H54 (cell line): Measurements from ENCODE around the gene PGM2.

Experiments used
- DNase-seq: peaks from one replicate; pipeline ENCODE4 v3.0.0; 2011; ENCODE audit warnings: low spot score, mixed read lengths; ENCODE audit not compliant: insufficient read length
- FAIRE-seq: peaks from 3 replicates; lab custom pipeline; 2011; peaks lifted over from hg19 to GRCh38; lab: Jason Lieb, UNC
- POLR2A ChIP-seq: IDR thresholded peaks from 2 replicates; pipeline ENCODE4 v1.6.1; 2011; ENCODE audit warnings: low read depth, mild to moderate bottlenecking, low read length

The PGM2 gene

DNA sequence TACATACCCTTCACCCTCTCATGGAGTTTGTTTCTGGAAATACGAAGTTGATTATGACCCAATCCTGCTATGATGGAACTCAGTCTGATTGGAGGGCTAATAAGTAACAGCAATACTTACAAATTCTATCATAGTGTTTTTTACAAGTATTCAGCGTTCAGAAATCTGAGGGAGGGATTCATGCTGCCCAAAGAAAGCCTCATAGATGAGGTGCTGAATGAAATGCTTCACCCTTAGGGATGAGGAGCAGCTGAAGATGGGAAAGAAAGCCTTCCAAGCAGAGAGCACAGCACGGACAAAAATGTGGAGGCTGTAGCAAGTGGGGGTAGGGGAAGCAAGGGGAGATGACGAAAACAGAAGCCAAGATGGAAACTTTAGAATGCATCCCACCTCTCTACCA lies 36.5 kb downstream of the PGM2 start:
- no peak for TF ChIP-seq POLR2A
- FAIRE-seq (no peak), DNase-seq (no peak)

DNA sequence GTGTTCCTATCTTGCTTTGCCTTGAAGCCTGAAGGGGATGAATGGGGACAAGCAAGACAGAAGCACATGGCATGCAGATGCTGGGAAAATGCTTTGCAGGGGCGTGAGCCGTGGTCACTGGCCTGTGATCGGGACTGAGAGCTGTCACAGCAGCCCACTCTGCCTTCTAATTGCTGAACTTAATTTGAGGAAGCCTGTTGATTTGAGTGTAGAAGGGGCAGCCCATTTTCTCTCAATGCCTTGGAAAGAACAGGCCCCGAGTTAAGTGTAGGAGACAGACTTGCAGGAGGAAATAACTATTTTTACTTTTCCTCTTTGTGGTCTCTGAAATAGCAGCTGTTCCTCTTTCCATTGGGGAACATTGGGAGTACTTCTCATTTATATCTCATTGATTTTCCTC lies 38.3 kb downstream of the PGM2 start:
- DNase-seq: no peak
- TF ChIP-seq POLR2A: no peak
- no peak for FAIRE-seq

DNA sequence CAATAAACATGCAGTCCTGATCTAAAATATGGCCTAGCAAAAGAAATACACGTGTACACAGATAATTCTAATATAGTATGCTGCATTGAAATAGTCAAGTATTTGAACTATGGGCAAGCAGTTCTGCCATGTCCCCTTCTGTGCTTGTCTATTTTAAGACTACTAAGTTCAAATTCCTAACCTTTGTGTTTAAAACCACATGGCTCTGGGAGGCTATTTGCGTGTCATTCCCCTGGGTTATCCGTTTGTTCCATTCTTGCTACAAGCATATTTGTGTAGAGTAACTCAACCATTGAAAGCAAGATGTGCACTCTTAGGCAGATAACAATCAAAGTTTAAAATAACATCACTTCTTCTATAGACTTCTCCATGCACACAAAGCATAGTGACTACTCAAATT lies 39.0 kb downstream of the PGM2 start:
- DNase-seq: no peak
- no peak for TF ChIP-seq POLR2A
- no peak for FAIRE-seq

DNA sequence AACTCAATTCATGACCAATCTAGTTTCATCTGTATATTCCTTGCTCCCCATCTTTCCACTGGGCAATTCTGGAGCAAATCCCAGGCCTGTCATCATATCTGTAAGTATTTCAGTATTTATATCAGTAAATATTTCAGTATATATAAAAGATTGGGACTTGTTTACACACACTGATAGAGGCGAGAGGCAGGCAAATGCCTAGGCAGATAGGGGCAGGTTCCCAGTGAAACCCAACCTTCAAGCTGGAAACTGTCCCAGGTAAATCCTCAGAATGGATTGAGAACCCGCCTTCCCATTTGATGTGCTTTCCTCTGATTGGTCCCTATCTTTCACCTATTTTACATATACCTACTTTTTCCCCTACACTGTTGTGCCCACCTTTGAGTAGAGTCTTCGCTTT lies 40.6 kb downstream of the PGM2 start:
- FAIRE-seq (no peak), DNase-seq (no peak)
- no peak for TF ChIP-seq POLR2A

DNA sequence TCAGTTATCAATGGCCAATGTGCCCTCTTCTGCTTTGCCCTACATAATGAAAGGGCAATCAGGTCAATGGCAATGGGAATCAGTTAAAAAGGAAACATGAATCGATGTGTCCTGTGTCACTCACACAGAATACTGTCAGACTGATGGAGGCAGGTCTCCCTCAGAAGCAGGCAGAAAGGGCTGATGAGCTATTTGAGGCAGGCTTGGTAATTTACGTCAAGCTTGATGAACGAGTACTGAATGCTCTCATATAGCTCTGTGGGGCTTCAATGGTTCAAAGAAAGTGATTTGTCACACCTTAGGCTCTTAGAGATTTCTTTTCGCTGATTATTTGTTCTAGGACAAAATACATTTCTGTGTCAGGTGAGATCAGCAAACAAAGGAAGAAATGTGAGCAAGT lies 41.8 kb downstream of the PGM2 start:
- FAIRE-seq: no peak

DNA sequence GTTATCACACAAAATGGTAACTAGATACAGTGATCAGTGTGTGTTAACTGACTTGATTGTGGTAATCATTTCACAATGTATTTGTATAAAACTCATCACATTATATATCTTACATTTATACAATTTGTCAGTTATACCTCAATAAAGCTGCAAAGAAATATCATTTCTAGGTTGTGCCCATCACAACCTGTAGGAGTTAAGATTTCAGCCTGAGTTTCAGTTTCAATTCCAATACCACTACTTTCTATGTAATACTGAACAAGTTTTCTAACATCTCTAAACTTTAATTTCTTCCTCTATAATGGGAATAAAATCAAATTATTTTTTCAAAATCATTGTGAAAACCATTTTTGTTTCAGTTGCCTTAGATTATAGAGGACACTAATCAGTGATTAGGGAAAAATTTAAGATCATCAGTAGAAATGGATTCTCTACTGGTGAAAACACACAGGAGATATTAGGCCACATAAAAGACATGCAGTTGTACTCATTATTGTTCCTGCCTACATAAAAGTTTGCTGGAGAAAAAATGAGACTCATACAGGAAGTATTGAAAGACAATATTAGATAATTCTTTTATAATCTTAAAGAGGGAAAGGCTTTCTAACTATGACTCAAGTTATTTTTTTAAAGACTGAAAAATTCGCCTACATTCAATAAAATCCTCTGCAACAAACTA lies 46.0 kb downstream of the PGM2 start:
- no peak for TF ChIP-seq POLR2A
- no peak for FAIRE-seq
- DNase-seq: no peak

More for the DNA sequence above, 41.8 kb downstream of the PGM2 start:
- no peak for DNase-seq
- no peak for TF ChIP-seq POLR2A

DNA sequence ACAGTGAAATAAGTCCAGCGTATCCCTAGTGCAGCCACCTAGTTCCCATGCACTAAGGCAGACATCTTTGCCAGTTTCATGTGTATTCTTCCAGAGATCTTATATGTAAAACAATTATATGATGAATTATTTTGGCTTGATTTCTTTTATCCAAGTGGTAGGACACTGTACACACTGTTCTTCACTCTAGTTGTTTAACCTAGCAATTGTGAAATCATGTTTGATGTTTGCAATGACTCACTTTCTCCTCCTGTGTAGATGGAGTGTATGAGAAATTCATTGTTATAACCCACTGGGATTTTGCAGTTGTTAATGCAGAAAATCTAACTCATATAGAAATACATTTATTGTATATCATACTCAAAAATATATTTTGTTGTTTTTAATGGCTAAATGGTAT lies 46.9 kb downstream of the PGM2 start:
- FAIRE-seq (no peak), DNase-seq (no peak)
- TF ChIP-seq POLR2A: no peak

GRCh38 chr4:37876156-37876555 lies 49.7 kb downstream of the PGM2 start:
- FAIRE-seq (peak; percentile 33), DNase-seq (no peak)
- TF ChIP-seq POLR2A: no peak

DNA sequence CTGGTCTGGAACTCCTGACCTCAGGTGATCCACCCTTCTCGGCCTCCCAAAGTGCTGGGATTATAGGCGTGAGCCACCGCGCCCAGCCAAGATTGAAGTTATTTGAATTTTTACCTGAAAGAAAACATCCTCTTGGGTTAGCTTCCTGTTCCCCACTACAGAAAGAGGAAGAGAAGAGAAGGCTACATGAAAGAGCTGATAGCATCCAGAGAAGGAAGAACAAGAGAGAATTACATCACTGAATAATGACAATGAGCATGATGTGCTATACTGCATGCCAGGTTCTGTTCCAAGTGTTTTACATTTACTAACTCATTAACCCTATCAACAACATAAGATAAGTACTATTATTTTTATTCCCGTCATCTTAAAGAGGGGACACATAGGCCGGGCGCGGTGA lies 52.9 kb downstream of the PGM2 start:
- DNase-seq (no peak), FAIRE-seq (no peak)
- TF ChIP-seq POLR2A: no peak

DNA sequence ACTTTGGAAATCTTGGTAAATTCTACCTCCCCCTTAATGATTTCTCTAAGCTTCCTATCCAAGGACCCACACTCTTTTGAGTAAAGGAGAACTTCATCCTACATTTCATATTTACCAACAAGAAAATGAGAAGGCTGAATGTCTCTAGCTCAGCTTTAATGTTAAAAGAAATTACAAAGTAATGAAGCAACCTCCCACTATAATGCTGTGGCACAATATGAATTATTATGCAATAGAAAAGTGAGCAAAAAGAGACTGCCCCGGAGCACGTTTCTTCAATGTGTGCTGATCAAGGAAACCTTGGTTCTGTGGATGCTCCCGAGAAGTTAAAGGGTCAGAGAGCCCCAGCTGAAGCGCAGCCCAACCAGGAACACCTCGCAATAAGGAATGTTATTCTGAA lies 55.3 kb downstream of the PGM2 start:
- DNase-seq (no peak), FAIRE-seq (no peak)
- TF ChIP-seq POLR2A: no peak

DNA sequence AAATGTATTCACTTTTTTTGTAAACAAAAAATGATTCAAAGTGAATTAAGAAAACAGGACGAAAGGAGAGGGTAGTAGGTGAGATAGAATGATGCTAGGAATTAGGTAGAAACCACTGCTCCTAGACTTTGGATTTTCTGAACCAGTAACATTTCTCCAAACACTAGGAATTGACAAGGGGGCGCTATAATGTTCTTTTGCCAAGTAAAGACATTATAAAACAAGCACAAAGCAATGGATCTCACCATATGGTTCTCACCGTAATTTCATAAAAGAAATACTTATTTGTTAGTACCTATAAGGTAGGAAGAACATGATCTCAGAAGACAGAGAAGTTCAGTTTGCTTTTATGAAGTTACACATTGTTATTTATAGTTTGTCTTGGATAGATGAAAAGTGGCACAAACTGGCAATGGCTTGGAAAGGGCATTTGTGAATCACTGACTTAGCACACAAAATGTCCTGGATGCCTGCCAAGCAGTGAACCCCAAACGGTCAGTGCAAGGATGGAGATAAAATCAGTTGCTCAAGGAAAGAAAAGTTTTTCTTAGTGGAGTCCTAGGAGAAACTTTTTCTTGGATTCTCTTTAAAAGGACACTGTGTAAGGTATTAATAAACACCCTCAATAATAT lies 56.3 kb downstream of the PGM2 start:
- FAIRE-seq: no peak
- no peak for TF ChIP-seq POLR2A
- no peak for DNase-seq

GRCh38 chr4:37884855-37885487 lies 58.5 kb downstream of the PGM2 start:
- FAIRE-seq (no peak), DNase-seq (no peak)
- no peak for TF ChIP-seq POLR2A

- DNase-seq (no peak), FAIRE-seq (no peak)
- no peak for TF ChIP-seq POLR2A
Observed at GRCh38 chr4:37885496-37885895, 59.0 kb downstream of the PGM2 start.

GRCh38 chr4:37889849-37890800 lies 63.6 kb downstream of the PGM2 start:
- FAIRE-seq (no peak), DNase-seq (no peak)
- TF ChIP-seq POLR2A: no peak

DNA sequence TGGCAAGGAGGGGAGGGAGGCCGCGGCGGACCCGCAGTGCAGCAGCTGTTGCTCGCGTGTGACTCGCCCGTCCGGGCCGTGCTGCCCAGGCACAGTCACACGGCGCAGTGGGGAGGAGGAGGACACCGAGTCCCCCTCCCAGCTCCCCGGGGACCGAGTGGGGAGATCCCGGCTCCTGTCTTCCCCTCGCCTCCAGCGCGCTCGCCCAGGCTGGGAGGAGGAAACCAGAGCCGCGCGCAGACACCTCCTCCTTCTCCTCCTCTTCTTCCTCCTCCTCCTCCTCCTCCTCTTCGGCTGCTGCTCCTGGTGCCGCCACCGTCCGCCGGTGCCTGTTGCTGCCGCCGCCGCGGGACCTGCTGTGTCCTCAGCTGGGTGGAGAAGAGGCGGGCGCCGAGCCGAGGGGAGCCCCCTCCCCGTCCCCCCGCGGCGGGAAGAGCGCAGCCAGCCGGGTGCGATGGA lies 64.3 kb downstream of the PGM2 start, which contains the start of gene TBC1D1:
Gene TBC1D1 (plus strand): TSS at position 284 of the 459 bp plus-strand sequence. CDS start 11,012 bp downstream, outside the sequence.
- DNase-seq: peak; percentile 25
- FAIRE-seq: no peak
- no peak for TF ChIP-seq POLR2A
